ENCODE measurements around the gene PKN1. TPM values are rescaled to one million over a fixed set of nuclear protein-coding genes. Genes with fewer than 3 reads are reported as not detected.
A peak's percentile ranks its signal among the peaks of the same experiment; 100 is the strongest.
"Not testable (repeated sequence)": the region's sequence is repeated elsewhere in the genome, so short reads cannot be mapped to it uniquely, and the experiment has no call there.

The PKN1 gene
- total RNA-seq, 1 donor from 2014 or later, result 162 TPM

GRCh38 chr19:14502334-14503092, 69.4 kb downstream of the PKN1 start:
- DNase-seq, result no peak
- intact Hi-C loops (cut with micrococcal nuclease), result no loop called here
- ATAC-seq, result no peak

- ATAC-seq (no peak), DNase-seq (no peak)
- intact Hi-C loops (cut with micrococcal nuclease), result no loop called here
Observed at GRCh38 chr19:14503285-14503684, 70.2 kb downstream of the PKN1 start.

- intact Hi-C loops (cut with micrococcal nuclease); DNase-seq; ATAC-seq: not testable (repeated sequence)
Observed at GRCh38 chr19:14504575-14504974, 71.5 kb downstream of the PKN1 start.

DNA sequence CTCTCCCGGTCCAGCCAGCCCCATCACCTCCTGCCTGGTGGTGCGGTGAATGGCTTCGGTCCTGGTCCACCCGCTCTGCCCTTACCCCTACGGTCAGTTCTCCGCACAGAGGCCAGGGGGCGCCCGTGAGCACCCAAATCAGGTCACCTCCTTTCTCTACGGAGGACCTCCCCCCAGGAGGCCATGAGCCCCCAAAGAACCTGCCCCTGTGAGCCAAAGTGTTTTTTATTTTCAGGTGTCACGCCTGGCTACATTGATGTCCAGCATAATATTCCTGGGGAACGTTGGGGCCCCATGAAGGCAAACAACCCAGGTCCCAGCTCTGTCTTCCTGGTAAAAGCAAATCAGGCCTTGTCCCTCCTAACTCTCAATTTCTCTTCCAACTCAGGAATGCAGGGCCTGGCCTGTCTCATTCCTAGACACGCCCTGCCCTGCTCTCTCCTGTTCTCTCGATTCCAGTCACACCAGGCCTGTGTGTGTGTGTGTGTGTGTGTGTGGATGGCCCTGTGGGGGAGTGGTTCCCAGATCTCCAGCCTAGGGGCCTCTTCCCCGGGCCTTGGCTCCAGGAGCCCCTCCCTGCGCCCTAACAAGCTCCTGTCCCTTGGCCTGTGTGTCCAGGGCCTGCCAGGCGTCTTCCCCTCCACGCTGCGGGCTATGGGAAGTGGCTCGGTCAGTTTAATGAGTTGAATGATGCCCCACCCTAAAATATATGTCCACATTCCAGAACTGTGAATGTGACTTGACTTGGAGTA, 72.6 kb downstream of the PKN1 start:
- ATAC-seq (no peak), DNase-seq (peak; percentile 62)
- intact Hi-C loops (cut with micrococcal nuclease), result no loop called here

GRCh38 chr19:14507704-14508542, 74.8 kb downstream of the PKN1 start:
- no peak for ATAC-seq
- intact Hi-C loops (cut with micrococcal nuclease), result no loop called here
- DNase-seq, result no peak

DNA sequence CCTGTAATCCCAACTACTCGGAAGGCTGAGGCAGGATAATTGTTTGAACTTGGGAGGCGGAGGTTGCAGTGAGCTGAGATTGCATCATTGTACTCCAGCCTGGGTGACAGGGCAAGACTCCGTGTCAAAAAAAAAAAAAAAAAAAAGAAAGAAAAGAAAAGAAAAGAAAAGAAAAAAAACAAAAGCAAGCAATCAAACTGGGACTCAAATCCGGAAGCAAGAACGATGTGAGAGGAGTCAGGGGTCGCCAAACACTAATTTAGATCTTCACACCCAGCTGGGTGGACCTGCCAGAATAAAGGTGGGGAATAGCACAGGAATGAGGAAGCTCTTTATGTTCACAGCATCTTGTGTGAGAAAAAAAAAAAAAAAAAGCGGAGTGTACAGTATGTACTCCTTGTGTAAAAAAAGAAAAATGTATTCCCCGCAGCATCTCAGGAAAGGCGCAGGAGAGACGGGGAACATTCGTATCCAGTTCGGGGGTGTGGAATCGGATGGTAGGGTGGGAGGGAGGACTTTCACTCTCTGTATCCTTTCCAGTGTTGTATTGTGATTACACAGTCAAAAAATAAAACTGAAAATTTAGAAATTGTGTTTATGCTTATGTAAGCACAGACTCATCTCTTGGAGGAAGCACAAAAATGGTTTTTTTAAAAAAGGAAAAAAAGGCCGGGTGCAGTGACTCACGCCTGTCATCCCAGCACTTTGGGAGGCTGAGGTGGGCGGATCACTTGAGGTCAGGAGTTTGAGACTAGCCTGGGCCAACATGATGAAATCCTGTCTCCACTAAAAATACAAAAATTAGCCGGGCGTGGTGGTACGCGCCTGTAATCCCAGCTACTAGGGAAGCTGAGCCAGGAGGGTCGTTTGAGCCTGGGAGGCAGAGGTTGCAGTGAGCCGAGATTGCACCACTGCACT, 77.5 kb downstream of the PKN1 start:
- peak; percentile 58 for ATAC-seq
- intact Hi-C loops (cut with micrococcal nuclease), result no loop called here
- DNase-seq, result peak; percentile 59

DNA sequence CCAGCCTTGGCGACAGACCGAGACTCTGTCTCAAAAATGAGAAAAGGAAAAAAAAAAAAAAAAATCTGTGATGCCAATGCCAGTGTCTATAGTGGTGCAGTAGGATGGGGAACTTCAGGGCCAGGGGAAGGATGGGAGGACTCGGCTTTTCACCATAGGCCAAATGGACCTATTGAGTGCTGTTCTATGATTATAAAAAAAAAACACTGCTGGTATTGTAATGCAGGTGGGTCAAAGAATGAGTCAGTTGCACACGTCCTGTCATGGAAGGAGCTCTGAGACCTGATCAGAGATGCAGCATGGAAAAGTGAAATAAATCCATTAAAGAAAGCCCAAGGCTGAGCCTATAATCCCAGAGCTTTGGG, 78.1 kb downstream of the PKN1 start:
- intact Hi-C loops (cut with micrococcal nuclease), result no loop called here
- DNase-seq (no peak), ATAC-seq (peak; percentile 2)

DNA sequence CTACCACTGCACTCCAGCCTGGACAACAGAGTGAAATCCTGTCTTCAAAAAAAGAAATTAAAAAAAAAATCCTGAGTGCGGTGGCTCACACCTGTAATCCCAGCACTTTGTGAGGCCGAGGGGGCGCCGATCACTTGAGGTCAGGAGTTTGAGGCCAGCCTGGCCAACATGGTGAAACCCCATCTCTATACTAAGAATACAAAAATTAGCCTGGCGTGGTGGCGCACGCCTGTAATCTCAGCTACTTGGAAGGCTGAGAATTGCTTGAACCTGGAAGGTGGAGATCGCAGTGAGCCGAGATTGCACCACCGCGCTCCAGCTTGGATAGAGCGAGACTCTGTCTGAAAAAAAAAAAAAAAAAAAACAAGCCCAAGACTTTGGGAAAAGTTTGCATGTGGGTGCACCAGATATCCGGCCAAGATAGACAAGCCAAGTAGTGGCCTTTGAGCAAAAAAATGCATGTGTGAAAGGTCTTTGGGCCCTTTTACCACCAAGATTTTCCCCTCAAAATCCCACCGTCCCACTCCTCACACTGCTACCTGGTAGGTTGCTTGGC, 79.4 kb downstream of the PKN1 start:
- intact Hi-C loops (cut with micrococcal nuclease), result no loop called here
- ATAC-seq (no peak), DNase-seq (no peak)

- intact Hi-C loops (cut with micrococcal nuclease), result no loop called here
- DNase-seq (no peak), ATAC-seq (no peak)
Observed at GRCh38 chr19:14514215-14514863, 81.2 kb downstream of the PKN1 start.

DNA sequence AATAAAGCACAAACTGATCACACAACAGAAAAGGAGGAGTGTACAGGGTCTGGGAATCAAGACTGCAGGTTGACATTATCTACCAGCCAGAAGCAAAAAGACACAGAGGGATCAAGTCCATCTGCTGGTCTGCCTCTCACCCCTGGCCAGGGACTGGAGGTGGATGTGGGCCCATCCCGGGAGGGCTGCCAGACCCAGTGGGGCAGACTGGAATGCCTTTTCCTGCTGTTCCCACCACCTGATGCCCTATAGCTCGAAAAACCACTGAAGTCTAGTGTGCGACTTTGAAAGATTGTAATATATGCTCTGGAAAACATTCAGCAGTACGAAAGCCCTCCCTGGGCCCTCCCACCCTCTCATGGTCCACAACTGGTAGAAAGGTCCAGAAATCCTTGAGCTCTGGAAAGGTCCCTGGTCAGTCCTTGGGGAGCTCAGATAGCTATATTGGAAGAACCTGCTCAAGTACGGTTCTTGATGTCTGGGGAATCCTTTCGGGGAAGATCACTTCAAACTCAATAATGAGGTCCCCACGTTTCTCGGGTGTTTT, 82.5 kb downstream of the PKN1 start:
- DNase-seq (no peak), ATAC-seq (no peak)
- intact Hi-C loops (cut with micrococcal nuclease), result no loop called here

GRCh38 chr19:14516048-14516534, 83.0 kb downstream of the PKN1 start:
- no peak for DNase-seq
- ATAC-seq, result no peak
- intact Hi-C loops (cut with micrococcal nuclease), result no loop called here

- intact Hi-C loops (cut with micrococcal nuclease), result no loop called here
- no peak for ATAC-seq
- DNase-seq, result no peak
Observed at GRCh38 chr19:14516746-14517438, 83.8 kb downstream of the PKN1 start.

- DNase-seq (no peak), ATAC-seq (no peak)
- intact Hi-C loops (cut with micrococcal nuclease), result no loop called here
Observed at GRCh38 chr19:14517446-14517839, 84.3 kb downstream of the PKN1 start.

GRCh38 chr19:14517840-14518505, 84.9 kb downstream of the PKN1 start, which contains the start of gene DNAJB1:
Gene DNAJB1, minus strand, starts transcription at chr19:14518397. Its CDS starts 48 bp downstream, at chr19:14518349.
- DNase-seq (peak; percentile 91), ATAC-seq (peak; percentile 86)
- intact Hi-C loops (cut with micrococcal nuclease), result no loop called here

DNA sequence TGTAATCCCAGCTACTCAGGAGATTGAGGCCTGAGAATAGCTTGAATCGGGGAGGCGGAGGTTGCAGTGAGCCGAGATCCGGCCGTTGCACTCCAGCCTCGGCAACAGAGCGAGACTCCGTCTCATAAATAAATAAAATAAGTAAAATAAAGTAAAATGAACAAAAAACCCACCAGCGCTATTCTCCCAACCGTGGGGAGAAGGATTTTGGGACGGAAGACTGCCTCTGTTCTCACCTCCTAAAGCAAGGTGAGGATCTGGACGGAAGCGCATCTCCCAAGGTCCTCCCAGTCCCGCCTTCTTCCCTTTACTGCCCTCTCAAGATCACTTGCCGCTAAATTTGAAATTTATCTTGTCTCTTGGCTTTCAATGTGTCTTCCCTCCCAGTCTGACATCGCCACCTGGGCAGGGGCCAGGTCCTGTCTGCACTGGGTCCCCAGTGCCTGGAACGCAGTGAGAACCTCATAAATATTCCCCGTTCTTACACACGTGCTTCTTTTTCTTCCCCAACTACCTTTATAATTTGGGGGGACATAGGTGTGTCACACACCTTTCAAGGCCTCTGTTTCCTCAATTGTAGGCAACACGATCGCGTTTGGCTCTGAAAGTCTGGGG, 86.2 kb downstream of the PKN1 start:
- intact Hi-C loops (cut with micrococcal nuclease), result no loop called here
- no peak for DNase-seq
- no peak for ATAC-seq

DNA sequence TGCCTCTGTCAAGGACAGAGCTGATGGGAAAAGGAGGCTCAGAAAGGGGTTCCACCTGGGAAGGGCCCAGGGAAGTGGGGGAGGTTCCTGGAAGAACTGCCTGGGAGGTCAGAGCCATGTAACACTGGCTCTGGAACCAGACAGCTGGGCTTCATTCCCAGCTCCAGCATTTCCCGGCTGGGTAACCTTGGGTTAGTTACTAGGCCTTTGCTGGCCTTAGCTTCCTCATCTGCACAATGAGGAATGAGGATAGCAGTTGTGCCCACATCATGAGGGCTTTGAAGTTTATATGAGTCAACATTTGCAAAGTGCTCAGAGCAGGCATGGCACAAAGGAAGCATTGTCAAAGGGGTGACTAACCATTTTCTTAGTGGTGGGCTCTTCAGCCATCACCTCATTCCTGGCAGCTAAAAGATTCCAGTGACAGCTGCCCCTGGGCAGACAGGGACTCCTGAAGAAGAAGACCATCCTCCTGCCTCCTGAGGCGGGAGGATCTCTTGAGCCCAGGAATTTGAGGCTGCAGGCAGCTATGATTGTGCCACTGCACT, 86.8 kb downstream of the PKN1 start:
- intact Hi-C loops (cut with micrococcal nuclease), result no loop called here
- no peak for DNase-seq
- ATAC-seq, result no peak
